Epithelial cell of esophagus (primary cell): ENCODE data around the gene MAPKAPK2.

Source experiments
- DNase-seq: peaks from one replicate; pipeline ENCODE4 v3.0.0; 2010; ENCODE audit warnings: low read depth
- H3K4me3 ChIP-seq: 2 replicates; pipeline ENCODE4 v1.5.1; 2011; ENCODE audit warnings: mild to moderate bottlenecking, low read length, control low read depth
- CTCF ChIP-seq: IDR thresholded peaks from 2 replicates; pipeline ENCODE4 v1.5.1; 2011; ENCODE audit warnings: low read depth, mild to moderate bottlenecking, low read length, control low read depth, inconsistent platforms; ENCODE audit not compliant: insufficient read depth; ENCODE audit errors: missing control alignments

The MAPKAPK2 gene

GRCh38 chr1:206661161-206661820 lies 23.4 kb upstream of the MAPKAPK2 start:
- no peak for DNase-seq
- H3K4me3 ChIP-seq: no peak overlapping the region
- TF ChIP-seq CTCF: no peak

GRCh38 chr1:206662396-206663092 lies 22.2 kb upstream of the MAPKAPK2 start:
- DNase-seq: peak; percentile 54
- no peak for TF ChIP-seq CTCF
- H3K4me3 ChIP-seq: no peak overlapping the region

DNA sequence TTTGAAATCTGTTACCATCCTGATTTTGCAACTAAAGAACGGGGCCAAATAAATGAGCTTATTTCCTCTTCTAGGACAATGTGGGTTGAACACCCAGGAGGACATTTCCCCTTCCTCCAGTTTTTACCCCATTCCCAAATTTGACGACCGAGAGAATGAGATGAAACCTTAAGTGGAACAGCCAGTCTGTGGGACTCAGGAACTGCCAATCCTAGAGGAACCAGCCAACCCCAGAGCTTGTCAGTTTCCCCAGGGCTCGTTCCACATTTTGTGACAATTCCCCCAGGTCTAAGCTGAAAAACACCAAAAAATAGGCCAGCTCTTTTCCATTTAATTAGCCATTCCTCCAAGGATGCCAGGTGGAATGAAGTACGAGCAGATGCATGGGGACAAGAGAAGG lies 21.3 kb upstream of the MAPKAPK2 start:
- no peak for DNase-seq
- H3K4me3 ChIP-seq: no peak overlapping the region
- TF ChIP-seq CTCF: no peak

DNA sequence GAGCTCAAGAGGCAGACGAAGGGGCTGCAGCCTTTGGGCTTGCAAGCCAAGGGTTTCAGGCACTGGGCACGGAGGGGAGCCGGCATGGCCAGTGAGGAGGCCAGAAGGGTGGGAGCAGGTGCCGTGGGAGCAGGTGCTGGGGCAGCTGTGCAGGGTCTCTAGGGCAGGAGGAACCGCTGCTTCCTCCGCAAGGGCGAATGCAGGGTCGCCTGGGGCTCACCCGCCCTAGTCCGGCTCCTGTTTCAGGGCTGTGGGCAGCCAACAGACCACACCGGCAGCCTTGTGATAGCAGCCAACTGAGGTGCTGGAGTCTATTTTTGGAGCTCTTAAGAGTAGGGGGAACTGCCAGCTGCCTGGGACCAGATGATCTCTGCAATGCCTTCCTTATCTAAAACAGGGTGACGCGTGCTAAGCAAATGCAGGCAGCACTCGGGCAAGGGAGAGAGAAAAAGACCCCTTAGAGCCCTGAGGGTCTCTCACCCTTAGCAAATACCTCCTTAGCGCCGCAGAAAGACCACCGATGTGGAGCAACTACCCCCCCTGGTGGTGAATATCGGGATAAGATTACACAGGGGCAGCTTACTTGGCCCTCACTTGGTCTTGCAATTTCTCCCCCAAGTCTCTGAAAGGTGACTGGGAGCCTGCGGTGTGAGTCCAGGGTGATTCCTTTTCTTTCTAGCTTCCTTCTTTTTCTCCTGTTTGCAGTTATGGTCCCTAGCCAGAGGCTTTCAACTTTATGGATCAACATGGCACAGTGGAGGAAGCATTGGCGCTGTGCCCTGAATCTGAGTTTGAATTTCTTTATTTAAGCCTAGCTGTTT lies 20.7 kb upstream of the MAPKAPK2 start:
- H3K4me3 ChIP-seq: no peak overlapping the region
- DNase-seq: peak; percentile 66
- TF ChIP-seq CTCF: peak; percentile 72

GRCh38 chr1:206664740-206665139 lies 20.0 kb upstream of the MAPKAPK2 start:
- H3K4me3 ChIP-seq: no peak overlapping the region
- no peak for DNase-seq
- TF ChIP-seq CTCF: no peak

DNA sequence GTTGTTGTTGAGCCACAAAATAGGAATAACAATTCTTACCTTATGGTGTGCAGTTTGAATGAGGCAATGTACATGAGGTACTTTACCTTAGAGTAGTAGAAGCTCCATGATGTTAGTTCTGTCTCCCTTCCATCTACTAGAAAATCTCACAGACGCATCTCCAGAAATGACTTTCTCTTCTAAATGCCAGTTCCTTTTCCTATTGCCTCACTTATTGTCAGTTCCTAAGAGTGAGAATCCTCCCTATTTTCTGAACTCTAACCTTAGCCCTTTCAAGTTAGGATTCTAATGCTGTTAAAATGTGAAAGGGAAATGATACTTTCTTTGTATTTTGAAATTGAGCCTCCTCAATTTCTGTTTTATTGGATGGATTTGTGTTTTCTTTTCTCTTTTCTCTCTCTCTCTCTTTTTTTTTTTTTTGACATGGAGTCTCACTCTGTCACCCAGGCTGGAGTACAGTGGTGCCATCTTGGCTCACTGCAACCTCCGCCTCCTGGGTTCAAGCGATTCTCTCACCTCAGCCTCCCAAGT lies 18.6 kb upstream of the MAPKAPK2 start:
- no peak for DNase-seq
- no peak overlapping the region for H3K4me3 ChIP-seq
- TF ChIP-seq CTCF: no peak
